ES-I3 (cell line): ENCODE results near the gene TRIM45.
A peak's percentile ranks its signal among the peaks of the same experiment; 100 is the strongest.
"Not testable (repeated sequence)": the region's sequence is repeated elsewhere in the genome, so short reads cannot be mapped to it uniquely, and the experiment has no call there.

Experiments
- H3K36me3 ChIP-seq: 2 replicates; pipeline ENCODE4 v1.6.1; 2013; ENCODE audit warnings: mild to moderate bottlenecking, low read length, control low read depth, moderate library complexity; ENCODE audit not compliant: insufficient read depth
- H3K4me1 ChIP-seq: 2 replicates; pipeline ENCODE4 v1.6.1; 2013; ENCODE audit warnings: mild to moderate bottlenecking, control low read depth, low read length; ENCODE audit not compliant: insufficient read depth
- H3K9ac ChIP-seq: 2 replicates; pipeline ENCODE4 v1.6.1; 2013; ENCODE audit warnings: low read depth, mild to moderate bottlenecking, low read length, moderate library complexity
- H3K9me3 ChIP-seq: 2 replicates; pipeline ENCODE4 v1.6.1; 2013; ENCODE audit warnings: mild to moderate bottlenecking, low read length, moderate library complexity; ENCODE audit not compliant: control insufficient read depth, insufficient read depth

The TRIM45 gene, protein sequence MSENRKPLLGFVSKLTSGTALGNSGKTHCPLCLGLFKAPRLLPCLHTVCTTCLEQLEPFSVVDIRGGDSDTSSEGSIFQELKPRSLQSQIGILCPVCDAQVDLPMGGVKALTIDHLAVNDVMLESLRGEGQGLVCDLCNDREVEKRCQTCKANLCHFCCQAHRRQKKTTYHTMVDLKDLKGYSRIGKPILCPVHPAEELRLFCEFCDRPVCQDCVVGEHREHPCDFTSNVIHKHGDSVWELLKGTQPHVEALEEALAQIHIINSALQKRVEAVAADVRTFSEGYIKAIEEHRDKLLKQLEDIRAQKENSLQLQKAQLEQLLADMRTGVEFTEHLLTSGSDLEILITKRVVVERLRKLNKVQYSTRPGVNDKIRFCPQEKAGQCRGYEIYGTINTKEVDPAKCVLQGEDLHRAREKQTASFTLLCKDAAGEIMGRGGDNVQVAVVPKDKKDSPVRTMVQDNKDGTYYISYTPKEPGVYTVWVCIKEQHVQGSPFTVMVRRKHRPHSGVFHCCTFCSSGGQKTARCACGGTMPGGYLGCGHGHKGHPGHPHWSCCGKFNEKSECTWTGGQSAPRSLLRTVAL

DNA sequence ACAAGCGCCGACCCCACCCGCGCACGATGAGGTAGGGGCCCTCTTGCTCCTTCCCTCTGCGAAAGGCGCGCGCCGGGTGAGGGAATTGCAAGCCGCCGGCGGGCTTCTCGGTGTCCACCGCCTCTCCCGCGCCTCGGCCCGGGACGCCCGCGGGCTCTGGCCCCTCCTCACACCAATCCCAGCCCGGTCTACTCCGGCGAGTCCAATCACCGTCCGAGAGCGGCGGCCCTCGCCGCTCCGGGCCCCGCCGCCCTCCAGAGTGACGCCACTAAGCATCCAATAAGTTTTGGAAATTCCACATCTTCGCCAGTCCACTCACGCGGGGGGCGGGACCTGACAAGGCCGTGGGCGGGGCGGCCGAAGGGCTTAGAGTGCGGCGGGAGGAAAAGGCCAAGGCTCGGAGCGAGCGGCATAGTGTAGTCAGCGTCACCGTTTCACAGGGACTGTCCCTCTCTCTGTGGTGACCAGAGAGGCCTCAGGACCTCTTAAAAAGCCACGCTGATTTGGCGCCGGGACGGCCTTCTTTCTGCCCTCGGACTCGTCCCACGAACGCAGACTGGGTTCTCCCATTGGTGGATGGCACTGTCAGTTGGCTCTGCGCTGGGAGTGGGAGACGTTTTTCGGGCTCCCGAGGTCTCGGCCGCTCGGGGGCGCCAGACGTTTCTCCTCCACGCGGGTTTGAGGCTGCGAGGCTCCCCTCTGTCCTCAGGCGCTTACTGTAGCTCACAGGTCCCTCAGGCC, at the start of gene TRIM45:
Gene TRIM45, minus strand, starts transcription at position 161 of the 741 bp plus-strand sequence. CDS start 548 bp downstream, outside the sequence.
- Histone ChIP-seq H3K9me3 (no peaks in the 10 kb centered on the region), H3K9ac (peak within 1 kb of the TSS; percentile 98), H3K4me1 (peaks cover 4% of the 10 kb centered on the region; the same call in 1 of the 2 replicates)

GRCh38 chr1:117169871-117170596, 48.5 kb upstream of the TRIM45 start:
- Histone ChIP-seq H3K9me3 (peaks cover 2% of the 10 kb centered on the region; the same call in 1 of the 2 replicates), H3K4me1 (peaks cover 6% of the 10 kb centered on the region), H3K9ac (no peak overlapping the region), H3K36me3 (no peaks in the 10 kb centered on the region)

More for the DNA sequence above, at the start of gene TRIM45:
- H3K36me3 ChIP-seq: no peaks in the 10 kb centered on the region

DNA sequence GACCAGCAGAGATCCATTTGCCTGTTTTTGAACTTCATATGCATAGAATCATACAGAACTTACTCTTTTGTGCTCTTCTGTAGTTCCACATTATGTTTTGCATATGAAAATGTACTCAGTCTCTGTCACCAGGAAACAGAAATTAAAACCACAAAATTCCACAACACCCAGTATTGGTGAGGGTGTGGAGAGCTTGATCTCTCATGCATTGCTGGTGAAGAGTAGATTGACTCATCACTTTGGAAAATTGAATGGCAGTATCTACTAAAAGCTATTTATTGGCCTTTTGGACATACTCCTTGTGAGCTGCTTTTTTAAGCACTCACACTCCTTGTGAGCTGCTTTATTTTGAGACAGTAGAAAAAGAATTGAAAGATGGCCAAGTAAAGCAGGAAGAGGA, 45.9 kb upstream of the TRIM45 start:
- no peaks in the 10 kb centered on the region for H3K9me3 ChIP-seq
- no peak overlapping the region for H3K9ac ChIP-seq
- H3K36me3 ChIP-seq: no peaks in the 10 kb centered on the region
- H3K4me1 ChIP-seq: peaks cover 6% of the 10 kb centered on the region; the same call in 1 of the 2 replicates

GRCh38 chr1:117166076-117166475, 44.5 kb upstream of the TRIM45 start:
- Histone ChIP-seq H3K9me3 (no peaks in the 10 kb centered on the region), H3K36me3 (no peaks in the 10 kb centered on the region), H3K9ac (no peak overlapping the region), H3K4me1 (peaks cover 6% of the 10 kb centered on the region; the same call in 1 of the 2 replicates)

DNA sequence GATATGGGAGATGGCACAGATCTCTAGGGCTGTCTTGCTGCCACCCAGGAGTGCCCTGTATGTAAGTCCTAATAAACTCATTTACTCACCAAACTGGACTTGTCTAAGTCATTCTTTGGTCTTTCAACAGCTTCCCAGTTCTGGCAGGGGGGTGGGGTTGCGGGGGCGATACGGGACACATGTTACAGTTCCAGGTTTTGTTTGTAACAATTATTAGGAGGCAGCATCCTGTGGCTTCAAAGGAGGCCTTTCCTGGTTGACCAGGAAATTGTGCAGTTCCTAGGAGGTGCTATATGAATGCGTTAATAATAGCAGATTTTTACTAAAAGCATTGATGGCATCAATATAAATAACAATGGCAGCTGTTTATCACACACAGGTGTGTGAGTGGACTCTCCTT, 42.7 kb upstream of the TRIM45 start:
- H3K9me3 ChIP-seq: no peaks in the 10 kb centered on the region
- H3K9ac ChIP-seq: no peak overlapping the region
- H3K4me1 ChIP-seq: no peaks in the 10 kb centered on the region

GRCh38 chr1:117162816-117163215, 41.3 kb upstream of the TRIM45 start:
- Histone ChIP-seq H3K4me1 (no peaks in the 10 kb centered on the region), H3K9me3 (no peaks in the 10 kb centered on the region), H3K9ac (no peak overlapping the region), H3K36me3 (no peaks in the 10 kb centered on the region)

More for the DNA sequence above, 42.7 kb upstream of the TRIM45 start:
- H3K36me3 ChIP-seq: no peaks in the 10 kb centered on the region

DNA sequence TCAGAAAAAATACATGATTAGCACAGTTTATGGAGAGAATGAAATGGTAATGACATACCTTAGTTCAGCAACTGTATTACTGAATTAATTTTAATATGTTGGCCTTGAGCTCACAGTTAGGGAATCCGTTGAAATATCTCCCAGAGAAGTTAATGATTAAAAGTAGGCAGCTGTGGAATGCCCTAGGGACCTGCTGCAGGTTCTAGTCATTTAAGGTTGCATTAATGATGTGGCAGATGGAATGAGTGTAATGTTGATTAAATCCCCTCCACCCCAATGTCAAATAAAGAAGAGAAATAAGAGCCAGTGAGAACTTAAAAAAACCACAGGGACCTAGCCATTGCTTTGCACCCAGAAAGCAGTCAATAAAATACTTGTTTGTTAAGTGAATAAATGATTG, 40.3 kb upstream of the TRIM45 start:
- H3K9me3 ChIP-seq: no peaks in the 10 kb centered on the region
- H3K9ac ChIP-seq: no peak overlapping the region
- H3K4me1 ChIP-seq: no peaks in the 10 kb centered on the region
- no peaks in the 10 kb centered on the region for H3K36me3 ChIP-seq

DNA sequence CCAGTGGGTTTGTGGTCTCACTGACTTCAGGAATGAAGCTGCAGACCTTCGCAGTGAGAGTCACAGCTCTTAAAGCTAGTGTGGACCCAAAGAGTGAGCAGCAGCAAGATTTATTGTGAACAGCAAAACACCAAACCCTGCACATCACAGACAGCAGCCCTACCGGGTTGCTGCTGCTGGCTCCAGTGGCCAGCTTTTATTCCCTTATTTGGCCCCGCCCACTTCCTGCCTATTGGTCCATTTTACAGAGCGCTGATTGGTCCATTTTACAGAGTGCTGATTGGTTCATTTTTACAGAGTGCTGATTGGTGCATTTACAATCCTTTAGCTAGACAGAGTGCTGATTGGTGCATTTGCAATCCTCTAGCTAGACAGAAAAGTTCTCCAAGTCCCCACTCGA, 29.8 kb upstream of the TRIM45 start:
- peaks cover 14% of the 10 kb centered on the region for H3K4me1 ChIP-seq
- H3K9ac ChIP-seq, H3K36me3 ChIP-seq, H3K9me3 ChIP-seq: not testable (repeated sequence)

DNA sequence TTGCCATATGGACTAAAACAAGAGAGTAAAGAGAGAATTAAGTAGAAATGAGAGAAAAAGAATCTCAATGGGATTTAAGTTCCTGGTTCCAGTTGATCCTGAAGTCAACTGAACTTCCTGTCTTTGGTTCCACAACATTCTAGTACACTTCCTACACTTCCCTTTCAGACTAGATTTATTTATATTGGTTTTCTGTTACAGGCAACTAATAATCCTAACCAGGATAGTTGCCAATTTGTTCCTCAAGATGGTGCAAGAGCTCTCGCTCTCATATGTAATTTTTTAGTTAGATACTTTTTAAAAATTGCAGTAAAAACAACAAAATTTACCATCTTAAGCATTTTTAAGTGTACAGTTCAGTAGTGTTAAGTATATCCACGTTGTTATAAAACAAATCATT, 28.8 kb upstream of the TRIM45 start:
- H3K36me3 ChIP-seq: no peaks in the 10 kb centered on the region
- H3K9ac ChIP-seq: no peak overlapping the region
- H3K9me3 ChIP-seq: no peaks in the 10 kb centered on the region
- peaks cover 16% of the 10 kb centered on the region for H3K4me1 ChIP-seq

- Histone ChIP-seq H3K9me3 (no peaks in the 10 kb centered on the region), H3K9ac (no peak overlapping the region), H3K4me1 (peaks cover 16% of the 10 kb centered on the region), H3K36me3 (no peaks in the 10 kb centered on the region)
Measured at GRCh38 chr1:117147856-117148588, 26.5 kb upstream of the TRIM45 start.

GRCh38 chr1:117147341-117147831, 25.8 kb upstream of the TRIM45 start:
- H3K9ac ChIP-seq: no peak overlapping the region
- H3K4me1 ChIP-seq: peaks cover 16% of the 10 kb centered on the region
- H3K36me3 ChIP-seq: no peaks in the 10 kb centered on the region
- H3K9me3 ChIP-seq: no peaks in the 10 kb centered on the region

DNA sequence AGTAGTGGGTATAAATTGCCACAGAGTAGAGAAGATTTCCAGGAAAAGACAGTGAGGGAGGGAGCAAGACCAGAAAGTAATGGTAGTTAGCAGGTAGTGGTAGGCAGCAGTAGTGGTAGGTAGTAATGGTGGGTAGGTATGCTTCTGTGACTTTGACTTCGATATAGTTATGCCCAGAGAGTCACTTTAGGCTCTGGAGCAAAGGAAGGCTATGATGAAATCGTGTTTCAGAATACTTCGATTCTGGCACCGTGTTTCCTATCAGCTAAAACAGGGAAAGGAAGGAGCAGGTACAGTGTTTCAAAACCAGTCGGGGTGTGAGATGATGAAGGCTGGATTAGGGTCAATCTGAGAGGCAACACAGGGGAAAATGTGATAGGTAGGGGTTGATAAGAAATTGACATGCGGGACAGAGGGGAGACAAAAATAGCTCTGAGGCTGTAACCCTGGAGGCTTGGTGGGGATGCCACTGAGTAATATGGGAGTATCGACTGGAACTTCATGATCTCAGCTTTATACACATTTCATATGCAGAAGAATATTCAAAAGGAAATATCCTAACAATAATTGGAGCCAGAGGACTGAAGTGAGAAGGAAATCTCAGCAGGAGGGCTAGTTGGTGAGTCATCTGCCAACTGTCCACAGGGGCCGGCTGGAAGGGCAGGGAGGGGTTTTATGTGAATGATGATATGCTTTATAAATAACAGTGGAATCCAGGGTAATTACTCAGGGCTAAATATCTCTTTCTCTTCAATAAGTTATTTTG, 25.2 kb upstream of the TRIM45 start:
- Histone ChIP-seq H3K4me1 (peaks cover 16% of the 10 kb centered on the region), H3K9me3 (no peaks in the 10 kb centered on the region), H3K9ac (no peak overlapping the region), H3K36me3 (no peaks in the 10 kb centered on the region)

DNA sequence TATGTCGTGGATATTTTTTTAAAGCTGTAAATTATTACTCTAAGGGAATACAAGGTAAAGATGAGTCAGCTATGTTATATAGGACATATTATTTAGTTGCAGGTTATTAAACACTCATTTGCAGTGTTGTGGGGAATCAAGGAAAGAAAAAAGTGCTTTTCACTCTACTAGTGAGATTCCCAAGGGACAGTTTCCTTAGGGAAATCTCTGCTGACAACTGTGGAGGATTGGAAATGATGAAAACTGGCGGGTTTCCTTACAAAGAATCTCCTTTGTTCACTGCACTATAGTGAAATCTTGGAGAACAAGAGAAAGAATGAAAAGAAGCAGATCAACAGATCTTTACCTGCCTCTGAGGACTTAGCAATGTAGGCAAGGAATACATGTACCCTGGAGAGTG, 24.5 kb upstream of the TRIM45 start:
- Histone ChIP-seq H3K9ac (no peak overlapping the region), H3K9me3 (no peaks in the 10 kb centered on the region), H3K36me3 (no peaks in the 10 kb centered on the region), H3K4me1 (peaks cover 16% of the 10 kb centered on the region)
